Forelimb muscle (tissue), 1 donor: Measurements from ENCODE around the gene ZNF747. TPM values are rescaled to one million over a fixed set of nuclear protein-coding genes. Genes with fewer than 3 reads are reported as not detected.

Experiments
- polyA plus RNA-seq: library from polyadenylated mRNA; unstranded; fragments of 120-200 nt; gene quantifications from one replicate; pipeline ENCODE4 v1.2.1, GENCODE V29; 2013; ENCODE audit not compliant: insufficient read length

The ZNF747 gene
- polyA plus RNA-seq, 1 donor, result 6.5 TPM

Other genes starting within 250 kb of the ZNF747 start
- 33.0 TPM for gene CD2BP2, start 179.6 kb downstream of the ZNF747 start, polyA plus RNA-seq
- 32.3 TPM for gene TBC1D10B, start 164.4 kb downstream of the ZNF747 start, polyA plus RNA-seq
- gene MYL11, start 160.1 kb downstream of the ZNF747 start, polyA plus RNA-seq, result 9,236 TPM
- 3.3 TPM for gene SEPTIN1, start 152.3 kb downstream of the ZNF747 start, polyA plus RNA-seq
- gene ZNF48, start 139.4 kb downstream of the ZNF747 start, polyA plus RNA-seq, result 5.3 TPM
- gene ZNF771, start 127.3 kb downstream of the ZNF747 start, polyA plus RNA-seq, result 6.1 TPM
- 23.6 TPM for gene DCTPP1, start 104.8 kb downstream of the ZNF747 start, polyA plus RNA-seq
- gene SEPHS2, start 89.0 kb downstream of the ZNF747 start, polyA plus RNA-seq, result 13.8 TPM
- 2.5 TPM for gene ITGAL, start 62.1 kb downstream of the ZNF747 start, polyA plus RNA-seq
- gene ZNF768, start 8.3 kb downstream of the ZNF747 start, polyA plus RNA-seq, result 27.9 TPM
- 6.2 TPM for gene ZNF764, start 23.5 kb upstream of the ZNF747 start, polyA plus RNA-seq
- gene ZNF688, start 36.9 kb upstream of the ZNF747 start, polyA plus RNA-seq, result 9.7 TPM
- gene ZNF785, start 50.8 kb upstream of the ZNF747 start, polyA plus RNA-seq, result 13.1 TPM
- 6.6 TPM for gene ZNF689, start 75.5 kb upstream of the ZNF747 start, polyA plus RNA-seq
- 20.3 TPM for gene PRR14, start 116.1 kb upstream of the ZNF747 start, polyA plus RNA-seq
- gene FBRS, start 123.6 kb upstream of the ZNF747 start, polyA plus RNA-seq, result 33.8 TPM
- 25.0 TPM for gene SRCAP, start 164.3 kb upstream of the ZNF747 start, polyA plus RNA-seq
- 12.7 TPM for gene PHKG2, start 213.6 kb upstream of the ZNF747 start, polyA plus RNA-seq
- 1.3 TPM for gene CFAP119, start 227.2 kb upstream of the ZNF747 start, polyA plus RNA-seq
- 40.2 TPM for gene RNF40, start 227.5 kb upstream of the ZNF747 start, polyA plus RNA-seq